NCI-H524 (cell line): Measurements from ENCODE around the gene MBD2.
"Not testable (repeated sequence)": the region's sequence is repeated elsewhere in the genome, so short reads cannot be mapped to it uniquely, and the experiment has no call there.

Source experiments
- DNase-seq, 2 experiments: peaks; one replicate each; lab custom pipeline; 2025; lab: John Stamatoyannopoulos, UW

Gene MBD2

GRCh38 chr18:54235871-54236270 is 11.4 kb upstream of the MBD2 start:
- no peak for DNase-seq

DNA sequence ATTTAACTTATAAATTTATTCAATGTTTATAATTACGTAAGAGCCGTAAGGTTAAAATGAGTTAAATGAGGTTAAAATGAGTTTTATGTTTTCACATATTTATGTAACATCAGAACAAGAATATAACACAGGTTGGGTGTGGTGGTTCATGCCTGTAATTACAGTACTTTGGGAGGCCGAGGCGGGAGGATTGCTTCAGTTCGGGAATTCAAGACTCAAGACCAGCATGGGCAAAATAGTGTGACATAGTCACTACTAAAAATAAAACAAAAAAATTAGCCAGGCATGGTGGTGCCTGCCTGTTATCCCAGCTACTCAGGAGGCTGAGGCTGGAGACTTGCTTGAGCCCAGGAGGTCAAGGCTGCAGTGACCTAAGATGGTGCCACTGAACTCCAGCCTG is 9.3 kb upstream of the MBD2 start:
- DNase-seq = no peak

DNA sequence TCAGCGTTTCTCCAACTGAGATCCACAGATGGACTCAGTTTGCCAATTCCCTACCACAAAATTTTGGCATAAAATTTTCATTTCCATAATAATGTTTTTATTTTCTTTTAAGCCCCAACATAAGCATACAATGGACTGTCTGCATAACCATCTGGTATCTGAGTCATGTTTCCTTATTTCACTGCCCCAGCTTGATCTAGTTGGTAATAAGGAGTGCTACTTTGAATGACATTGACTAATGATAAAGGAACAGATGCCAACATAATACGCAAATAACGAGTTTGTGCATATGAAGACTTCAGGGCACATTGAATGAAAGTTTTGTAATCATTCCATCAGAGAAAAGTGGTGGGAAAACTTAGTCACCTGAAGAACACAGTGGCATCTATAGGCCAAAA is 8.8 kb upstream of the MBD2 start:
- DNase-seq = peak in 1 of 2 experiments; percentile 29

GRCh38 chr18:54232485-54233227 is 8.2 kb upstream of the MBD2 start:
- peak in 1 of 2 experiments; percentile 2 for DNase-seq

DNA sequence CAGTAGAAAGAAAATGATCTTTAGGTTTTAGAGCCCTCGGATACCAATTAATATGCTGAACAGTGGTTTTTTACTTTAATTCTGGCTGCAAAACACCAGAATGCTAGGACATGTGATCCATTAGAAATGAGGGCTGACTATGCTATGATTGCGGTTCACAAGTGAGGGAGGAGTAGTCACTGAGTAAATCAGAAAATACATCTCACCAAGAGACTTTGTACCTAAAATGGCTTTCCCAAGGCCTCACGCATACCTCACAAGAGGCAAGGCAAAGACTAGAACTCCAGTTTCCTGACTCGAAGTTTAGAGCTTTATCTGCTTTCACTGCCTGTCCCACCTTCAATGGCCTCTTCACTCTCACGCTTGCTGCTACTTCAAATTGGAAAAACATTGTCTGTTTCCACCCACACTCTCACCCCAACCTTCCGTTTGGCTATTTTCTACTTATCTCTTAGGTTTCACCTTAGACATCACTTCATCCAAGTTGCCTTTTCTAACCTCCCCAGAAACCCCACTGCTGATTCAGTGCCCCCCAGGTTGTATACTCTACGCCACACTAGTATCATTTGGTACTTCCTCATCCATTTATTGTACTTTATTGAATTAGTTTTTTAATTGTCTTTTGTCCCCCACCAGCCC is 5.1 kb upstream of the MBD2 start:
- no peak for DNase-seq

GRCh38 chr18:54228364-54228763 is 3.9 kb upstream of the MBD2 start:
- no peak for DNase-seq

DNA sequence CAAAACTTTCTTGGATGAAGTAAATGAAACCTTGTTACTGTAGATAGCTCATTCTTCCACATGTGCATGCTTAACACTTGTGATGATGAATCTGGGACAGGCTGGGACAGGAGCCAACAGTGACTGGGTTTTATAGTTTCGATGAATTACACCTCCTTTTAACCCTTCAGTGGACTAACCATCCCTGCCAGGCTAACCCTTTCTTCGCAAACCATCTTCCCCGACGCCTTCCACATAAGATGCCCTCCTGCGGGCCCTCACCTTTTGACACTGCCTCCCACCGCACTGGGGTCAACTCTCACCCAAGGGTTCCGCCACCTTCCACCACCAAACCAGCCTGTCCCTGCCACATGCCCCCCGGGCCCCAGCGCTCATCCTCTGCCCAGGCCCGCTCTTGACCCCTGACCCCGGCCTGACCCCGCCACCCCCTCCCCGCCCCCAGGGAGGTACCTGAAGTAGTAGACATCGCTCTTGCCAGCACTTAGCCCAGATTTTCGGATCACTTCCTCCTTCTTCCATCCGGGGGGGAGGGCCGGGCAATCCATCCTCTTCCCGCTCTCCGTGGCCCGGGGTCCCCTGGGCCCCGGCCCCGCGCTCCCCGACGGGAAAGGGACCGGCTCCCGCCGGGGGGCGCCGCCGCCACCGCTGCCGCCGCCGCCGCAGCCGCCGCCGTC is 764 bp downstream of the MBD2 start:
- DNase-seq = peak in 1 of 2 experiments; percentile 45

- peak in 1 of 2 experiments; percentile 44 for DNase-seq
Measured at GRCh38 chr18:54222922-54223567, 1.4 kb downstream of the MBD2 start.

GRCh38 chr18:54220406-54220805 is 4.1 kb downstream of the MBD2 start:
- DNase-seq = peak in 1 of 2 experiments; percentile 20

DNA sequence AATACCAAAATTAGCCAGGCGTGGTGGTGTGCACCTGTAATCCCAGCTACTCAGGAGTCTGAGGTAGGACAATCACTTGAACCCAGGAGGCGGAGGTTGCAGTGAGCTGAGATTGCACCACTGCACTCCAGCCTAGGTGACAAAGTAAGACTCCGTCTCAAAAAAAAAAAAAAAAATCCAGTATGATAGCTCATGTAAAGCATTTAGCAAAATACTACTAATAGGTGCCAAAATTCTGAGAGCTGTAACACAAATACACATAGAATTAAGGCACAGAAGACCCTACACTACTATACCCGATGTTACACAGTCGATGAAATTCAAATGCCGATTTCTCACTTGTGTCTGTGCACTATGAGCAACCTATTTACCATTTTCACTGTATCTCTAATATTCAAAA is 5.7 kb downstream of the MBD2 start:
- DNase-seq = not testable (repeated sequence)

- DNase-seq = peak in 1 of 2 experiments; percentile 14
Measured at GRCh38 chr18:54218299-54218698, 6.2 kb downstream of the MBD2 start.

GRCh38 chr18:54217624-54218023 is 6.8 kb downstream of the MBD2 start:
- no peak for DNase-seq

DNA sequence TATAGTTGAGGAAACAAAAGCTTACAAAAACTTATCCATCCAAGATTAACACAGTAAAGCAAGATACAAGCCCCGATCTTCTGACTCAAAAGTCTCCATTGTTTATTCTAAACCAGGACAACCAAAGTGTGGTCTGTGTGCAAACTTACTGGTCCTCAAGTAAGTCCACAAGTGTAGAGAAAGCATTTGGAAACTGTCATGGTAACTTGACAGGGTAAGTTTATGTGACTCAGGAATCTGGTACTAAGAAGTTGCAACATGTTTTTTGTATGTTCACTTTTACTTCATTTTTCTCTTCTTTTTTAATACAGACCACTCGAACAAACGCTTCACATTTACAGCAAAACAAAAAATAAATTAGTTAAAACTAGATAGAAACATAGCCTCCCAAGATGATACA is 9.4 kb downstream of the MBD2 start:
- no peak for DNase-seq

DNA sequence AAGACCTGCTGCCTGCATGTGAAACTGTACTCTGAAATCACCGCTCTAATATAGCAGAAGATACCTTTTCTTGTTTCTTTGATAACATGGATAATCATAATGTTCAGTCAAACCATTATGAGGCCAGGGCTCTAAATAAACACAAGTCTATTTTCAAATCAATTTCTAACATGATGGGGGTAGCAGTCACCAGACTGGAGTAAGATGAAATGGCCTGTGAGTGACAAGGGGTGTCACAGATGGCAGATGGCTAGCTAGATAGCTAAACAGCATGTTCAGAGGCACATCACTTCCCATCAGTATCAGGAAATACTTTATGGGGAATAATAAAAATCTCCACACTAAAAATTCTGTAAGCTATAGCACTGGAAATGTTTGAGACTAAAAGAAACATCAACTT is 14.0 kb downstream of the MBD2 start:
- peak; percentile 18 to 46 for DNase-seq

GRCh38 chr18:54209471-54210180 is 14.8 kb downstream of the MBD2 start:
- DNase-seq = peak; percentile 36 to 50

GRCh38 chr18:54206447-54206846 is 18.0 kb downstream of the MBD2 start:
- no peak for DNase-seq

DNA sequence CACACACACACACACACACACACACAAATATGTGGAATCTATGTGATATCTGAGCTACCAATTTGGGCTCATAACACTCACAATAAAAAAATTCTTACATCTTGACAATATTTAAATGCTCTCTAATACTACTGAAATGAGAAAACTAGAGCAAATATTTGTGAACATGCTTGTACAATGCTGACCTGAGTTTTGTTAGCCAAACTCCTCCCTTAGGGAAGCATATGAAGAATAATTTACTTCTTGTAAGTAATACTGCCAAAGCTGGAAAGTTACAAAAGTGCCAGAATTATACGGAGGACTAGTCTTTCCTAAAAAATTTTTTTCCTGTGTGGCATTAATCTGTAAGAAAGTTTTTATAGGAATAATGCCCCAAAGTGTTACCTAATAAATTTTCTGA is 18.5 kb downstream of the MBD2 start:
- DNase-seq = no peak

GRCh38 chr18:54205448-54205847 is 19.0 kb downstream of the MBD2 start:
- DNase-seq = not testable (repeated sequence)

- DNase-seq = no peak
Measured at GRCh38 chr18:54204883-54205282, 19.6 kb downstream of the MBD2 start.

DNA sequence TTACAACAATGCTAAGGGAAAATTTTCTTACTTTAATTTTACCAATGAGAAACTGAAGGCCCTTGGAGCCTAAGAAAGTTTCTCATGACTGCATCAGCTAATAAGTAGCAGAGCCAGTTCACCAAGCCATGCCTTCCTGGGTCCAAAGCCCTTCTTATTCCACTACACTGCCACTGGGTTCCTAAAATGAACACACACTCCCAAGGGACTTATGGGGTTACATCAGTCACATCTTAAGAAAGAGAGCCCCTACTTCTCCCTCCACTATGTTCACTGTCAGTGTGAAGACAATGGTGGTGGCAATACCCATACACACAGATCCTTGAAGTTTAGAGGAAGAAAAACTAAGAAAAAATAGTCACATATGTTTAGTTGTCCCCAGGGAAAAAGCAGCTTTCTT is 20.6 kb downstream of the MBD2 start:
- DNase-seq = no peak

- no peak for DNase-seq
Measured at GRCh38 chr18:54202851-54203250, 21.6 kb downstream of the MBD2 start.
